ENCODE data around the gene TUBG2.
A peak's percentile ranks its signal among the peaks of the same experiment; 100 is the strongest.
"Not testable (repeated sequence)": the region's sequence is repeated elsewhere in the genome, so short reads cannot be mapped to it uniquely, and the experiment has no call there.

Gene TUBG2

DNA sequence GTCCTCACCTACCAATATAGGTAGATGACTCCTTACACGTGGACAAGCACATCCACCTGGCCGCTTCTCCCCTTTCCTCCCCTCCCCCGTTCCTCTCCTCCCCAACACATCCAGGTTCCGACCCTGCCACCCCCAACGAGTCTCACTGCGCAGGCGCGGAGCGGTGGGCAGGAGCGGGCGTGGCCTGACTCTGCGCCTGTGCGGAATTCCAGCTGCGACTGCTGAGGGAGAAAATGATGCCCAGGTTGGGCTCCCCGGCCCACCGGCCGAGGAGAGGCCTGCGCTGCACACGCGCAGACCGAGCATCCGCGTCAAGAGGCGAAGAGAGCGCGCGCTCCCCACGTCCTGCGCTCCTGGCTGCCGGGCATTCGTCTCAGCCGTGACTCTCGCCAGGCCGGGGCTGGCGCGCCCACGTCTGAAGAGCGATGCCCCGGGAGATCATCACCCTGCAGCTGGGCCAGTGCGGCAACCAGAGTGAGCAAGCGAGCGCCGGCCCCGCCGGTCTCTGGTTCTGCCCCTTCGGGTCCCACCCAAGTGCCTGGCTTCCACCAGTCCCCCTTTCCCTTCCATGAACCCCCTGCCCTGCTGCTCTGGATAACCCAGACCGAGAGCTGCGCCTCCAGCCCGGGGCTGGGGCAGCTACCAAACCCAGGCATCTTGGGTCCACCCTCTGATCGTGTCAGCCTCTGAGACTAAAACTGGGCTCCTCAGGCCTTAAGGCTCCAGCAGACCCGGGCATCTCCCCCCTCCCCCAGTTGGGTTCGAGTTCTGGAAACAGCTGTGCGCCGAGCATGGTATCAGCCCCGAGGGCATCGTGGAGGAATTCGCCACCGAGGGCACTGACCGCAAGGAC, at the start of gene TUBG2:
Gene TUBG2 (plus strand): TSS at position 206 of the 853 bp plus-strand sequence. CDS start 220 bp downstream, at position 426.
- DNase-seq = peak; percentile 88

DNA sequence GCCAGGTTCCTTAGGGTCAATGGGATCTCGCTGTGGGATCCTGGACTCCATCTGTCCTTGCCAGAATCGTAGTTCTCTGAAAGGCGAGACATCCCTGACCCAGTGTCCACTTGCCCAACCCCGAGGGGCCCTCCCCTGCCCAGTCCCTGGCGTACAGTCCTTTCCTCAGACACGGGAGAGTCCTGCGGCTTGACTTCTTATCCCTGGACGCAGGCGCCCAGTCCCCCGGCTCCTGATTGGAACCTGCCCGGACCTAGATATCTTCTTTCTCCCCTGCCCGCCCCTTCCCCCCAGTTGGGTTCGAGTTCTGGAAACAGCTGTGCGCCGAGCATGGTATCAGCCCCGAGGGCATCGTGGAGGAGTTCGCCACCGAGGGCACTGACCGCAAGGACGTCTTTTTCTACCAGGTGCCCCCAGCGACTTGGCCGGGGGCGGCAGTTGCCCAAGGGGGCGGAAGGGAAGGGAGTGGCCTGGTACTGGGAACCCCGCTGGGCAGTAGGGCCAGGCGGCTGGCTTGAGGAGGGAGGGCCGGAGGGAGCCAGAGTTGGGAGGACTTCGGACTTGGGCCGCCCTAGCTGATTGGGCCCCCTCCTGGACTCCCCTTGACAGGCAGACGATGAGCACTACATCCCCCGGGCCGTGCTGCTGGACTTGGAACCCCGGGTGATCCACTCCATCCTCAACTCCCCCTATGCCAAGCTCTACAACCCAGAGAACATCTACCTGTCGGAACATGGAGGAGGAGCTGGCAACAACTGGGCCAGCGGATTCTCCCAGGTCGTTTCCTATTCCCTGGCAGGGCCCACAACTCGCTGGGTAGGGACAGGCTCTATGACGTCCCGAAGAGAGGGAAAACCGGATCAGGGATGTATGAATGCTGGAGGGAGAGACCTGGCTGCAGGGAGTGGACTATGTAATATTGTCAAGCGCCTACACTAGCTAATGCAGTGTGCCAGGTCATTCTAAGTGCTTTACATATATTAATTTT, 49.0 kb upstream of the TUBG2 start:
- peak; percentile 51 for DNase-seq

DNA sequence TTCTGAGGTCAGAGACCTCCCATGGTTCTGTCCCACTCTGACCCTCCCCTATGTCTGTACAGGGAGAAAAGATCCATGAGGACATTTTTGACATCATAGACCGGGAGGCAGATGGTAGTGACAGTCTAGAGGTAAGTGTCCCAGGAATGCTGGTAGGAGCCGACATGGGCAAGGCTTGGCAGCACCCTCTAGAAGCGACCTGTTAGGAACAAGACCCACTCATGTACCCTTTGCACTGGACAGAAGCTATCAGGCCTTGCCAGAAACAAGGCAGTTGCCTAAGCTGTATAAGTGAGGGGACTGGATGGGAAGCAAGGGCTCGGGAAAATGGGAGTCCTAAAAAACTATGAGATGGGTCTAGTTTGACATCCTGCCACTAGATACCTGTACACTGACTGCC, 47.1 kb upstream of the TUBG2 start:
- DNase-seq = no peak

DNA sequence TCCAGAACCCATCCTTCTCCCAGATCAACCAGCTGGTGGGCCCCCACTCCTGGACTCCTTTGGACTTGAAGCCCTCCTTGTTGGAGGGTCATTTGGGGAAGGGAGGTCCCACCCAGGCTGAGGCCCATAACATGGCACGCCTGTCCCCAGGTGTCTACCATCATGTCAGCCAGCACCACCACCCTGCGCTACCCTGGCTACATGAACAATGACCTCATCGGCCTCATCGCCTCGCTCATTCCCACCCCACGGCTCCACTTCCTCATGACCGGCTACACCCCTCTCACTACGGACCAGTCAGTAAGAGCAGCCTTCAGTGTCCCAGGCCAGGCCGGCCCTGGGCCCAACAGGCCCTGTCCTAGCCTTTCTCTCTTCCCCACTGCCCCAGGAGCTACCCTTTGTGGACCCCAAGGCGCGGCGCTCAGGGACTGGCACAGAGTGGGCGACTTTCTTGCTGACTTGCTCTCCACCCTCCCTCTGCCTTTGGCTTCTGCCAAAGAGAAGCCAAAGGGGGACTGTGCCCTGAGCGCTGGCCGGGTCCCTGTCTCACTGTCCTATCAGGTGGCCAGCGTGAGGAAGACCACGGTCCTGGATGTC, 45.3 kb upstream of the TUBG2 start:
- DNase-seq = no peak

DNA sequence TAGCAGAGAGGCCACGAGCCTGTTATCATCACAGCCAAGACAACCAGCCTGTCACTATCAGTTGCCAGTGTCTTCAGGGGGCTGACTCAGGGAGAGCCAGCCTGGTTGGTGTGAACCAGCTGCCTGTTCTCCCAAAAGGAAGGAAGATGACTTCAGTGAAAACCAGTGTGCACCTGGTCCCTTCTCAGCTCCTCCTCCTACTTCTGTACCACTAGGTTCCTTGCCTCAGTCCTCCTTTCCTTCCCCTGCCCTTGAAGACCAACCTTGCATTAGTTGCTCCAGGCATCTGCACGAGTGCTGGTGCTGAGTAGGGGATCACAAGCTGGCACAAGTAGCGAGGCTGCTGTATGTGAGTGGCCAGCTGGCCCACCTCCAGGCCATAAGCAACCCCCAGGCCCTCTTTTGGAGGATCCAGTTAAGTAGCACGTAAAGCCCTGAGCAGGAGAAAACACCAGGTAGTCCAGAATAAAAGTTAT, 41.1 kb upstream of the TUBG2 start:
- no peak for DNase-seq

DNA sequence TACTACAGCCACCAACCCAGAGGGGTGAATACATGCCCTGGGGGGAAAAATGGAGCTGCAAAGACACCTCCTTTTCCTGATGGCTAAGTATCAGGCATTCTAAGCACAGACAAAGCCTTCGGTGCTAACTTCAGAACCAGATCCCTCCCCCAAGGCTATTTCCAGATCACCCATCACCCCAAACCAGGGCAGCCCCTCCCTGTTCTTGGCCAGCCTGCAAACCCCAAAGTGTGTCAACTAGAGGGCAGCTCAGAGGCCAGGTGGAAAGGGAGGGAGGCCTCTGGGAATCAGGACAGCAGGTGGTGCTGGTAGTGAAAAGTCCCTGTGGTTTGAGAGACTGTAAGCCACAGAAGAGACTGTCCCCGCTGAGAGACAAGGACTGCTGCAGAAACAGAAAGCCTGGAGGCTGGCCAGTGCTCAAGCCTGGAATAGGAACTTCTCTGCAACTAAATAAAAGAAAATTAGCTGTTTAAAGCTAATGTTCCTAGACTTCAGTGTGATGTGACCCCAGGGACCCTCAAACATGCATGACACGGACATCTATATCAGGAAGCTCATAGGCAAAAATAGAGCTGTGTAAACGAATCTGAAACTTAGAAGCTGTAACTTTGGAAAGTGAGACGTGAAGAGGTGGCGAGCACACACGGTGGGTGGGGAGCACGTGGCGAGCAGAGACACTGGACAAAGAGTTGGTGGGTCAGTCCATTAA, 40.5 kb upstream of the TUBG2 start:
- DNase-seq = no peak

DNA sequence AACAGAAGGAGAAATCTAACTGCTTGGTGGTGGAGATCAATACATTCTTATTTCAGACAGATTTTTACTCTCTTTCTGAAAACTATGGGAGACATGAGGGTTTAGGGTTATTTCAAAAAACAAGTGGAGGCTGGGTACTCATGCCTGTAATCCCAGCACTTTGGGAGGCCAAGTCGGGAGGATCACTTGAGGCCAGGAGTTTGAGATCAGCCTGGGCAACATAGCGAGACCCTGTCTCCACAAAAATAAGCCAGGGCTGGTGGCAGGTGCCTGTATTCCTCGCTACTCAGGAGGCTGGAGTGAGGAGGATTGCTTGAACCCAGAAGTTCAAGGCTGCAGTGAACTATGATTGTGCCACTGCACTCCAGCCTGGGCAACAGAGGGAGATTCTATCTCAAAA, 37.1 kb upstream of the TUBG2 start:
- DNase-seq = not testable (repeated sequence)

DNA sequence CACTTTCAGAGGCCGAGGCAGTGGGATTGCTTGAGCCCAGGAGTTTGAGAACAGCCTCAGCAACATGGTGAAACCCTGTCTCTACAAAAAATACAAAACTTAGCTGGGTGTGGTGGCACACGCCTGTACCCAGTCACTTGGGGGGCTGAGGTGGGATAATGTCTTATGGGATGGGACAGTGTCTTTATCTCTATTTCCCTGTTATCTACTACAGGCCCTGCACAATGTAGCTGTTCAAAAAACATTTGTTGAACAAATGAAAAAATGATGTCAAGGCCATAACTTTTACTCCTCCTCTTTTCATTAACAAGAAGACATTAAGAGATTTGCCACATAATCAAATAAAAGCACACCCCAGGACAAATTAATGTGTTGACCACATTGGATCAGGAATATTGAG, 35.8 kb upstream of the TUBG2 start:
- DNase-seq = no peak

DNA sequence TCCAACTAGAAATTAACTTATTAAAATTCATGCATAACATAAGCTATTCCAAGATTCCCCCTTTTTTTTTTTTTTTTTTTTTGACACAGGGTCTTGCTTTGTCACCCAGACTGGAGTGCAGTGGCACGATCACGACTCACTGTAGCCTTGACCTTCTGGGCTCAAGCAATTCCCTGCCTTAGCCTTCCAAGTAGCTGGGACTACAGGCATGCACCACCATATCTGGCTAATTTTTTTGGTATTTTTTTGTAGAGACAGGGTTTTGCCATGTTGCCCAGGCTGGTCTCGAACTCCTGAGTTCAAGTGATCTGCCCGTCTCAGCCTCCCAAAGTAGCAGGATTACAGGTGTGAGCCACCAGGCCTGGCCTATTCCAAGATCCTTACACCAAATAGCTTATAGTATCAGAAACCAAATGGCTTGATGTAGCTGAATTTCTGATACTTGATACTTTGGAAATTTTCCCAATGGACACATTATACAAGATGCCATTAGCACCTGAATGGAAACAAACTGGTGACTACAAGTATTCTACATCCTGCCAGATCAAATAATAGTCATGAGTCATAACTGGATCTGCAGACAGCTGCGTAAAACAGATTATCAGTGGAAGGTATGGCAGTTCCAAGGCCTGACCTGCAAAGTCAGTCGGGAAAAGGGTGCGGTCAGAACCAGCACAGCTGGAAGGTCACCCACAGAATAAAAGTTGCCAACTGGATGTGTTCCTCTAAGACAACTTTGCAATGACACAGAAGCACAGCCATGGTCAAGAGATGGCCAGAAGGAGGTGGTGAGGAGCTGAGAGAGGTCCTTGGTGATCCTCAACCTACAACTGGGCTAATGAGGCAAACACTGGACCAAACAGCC, 35.1 kb upstream of the TUBG2 start:
- DNase-seq = no peak

DNA sequence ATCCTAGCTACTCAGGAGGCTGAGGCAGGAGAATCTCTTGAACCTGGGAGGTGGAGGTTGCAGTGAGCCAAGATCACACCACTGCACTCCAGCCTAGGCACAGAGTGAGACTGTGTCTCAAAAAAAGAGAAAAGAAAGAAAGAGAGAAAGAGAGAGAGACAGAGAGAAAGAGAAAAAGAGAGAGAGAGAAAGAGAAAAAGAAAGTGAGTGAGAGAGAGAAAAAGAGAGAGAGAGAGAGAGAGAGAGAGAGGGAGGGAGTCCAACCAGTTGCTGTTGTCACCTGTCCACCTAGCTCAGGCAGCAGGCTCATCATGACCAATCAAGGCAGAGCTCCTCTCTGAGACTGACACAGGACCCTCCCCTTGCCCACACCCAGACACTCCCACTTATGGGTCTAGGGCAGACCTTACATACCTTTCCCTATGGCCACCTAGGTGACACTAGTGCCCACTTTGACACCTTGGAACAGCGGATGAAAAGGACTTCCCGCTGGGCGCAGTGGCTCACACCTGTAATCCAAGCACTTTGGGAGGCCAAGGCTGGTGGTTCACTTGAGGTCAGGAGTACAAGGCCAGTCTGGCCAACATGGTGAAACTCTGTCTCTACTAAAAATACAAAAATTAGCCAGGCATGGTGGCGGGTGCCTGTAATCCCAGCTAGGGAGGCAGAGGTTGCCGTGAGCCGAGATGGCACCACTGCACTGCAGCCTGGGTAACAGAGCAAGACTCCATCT, 31.9 kb upstream of the TUBG2 start:
- not testable (repeated sequence) for DNase-seq

DNA sequence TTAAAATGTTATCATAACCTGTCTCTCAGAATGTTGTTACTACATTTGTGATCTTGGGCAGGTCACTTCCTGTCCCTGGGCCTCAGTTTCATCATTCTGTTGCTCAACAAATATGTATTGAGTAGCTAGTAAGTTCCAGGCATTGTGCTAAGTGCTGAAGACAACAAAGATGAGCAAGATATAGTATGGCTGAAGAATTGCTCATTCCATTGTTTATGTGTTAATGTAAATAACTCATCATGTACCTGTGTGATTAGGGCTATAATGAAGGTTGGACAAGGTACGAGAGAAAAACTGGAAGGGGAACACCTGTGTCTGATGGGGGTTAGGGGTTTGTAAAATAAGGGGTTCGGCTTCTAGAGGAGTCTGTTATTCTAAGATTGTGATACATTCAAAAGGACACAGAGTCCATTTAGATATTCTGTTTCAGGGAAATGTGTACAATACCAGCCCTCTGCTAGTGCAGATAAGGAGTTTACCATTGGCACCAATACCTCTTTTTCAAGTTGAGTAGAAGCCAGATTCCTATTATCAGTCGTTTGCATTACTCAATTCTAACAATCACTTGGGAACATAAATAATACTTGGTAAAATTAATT, 29.6 kb upstream of the TUBG2 start:
- DNase-seq = no peak

DNA sequence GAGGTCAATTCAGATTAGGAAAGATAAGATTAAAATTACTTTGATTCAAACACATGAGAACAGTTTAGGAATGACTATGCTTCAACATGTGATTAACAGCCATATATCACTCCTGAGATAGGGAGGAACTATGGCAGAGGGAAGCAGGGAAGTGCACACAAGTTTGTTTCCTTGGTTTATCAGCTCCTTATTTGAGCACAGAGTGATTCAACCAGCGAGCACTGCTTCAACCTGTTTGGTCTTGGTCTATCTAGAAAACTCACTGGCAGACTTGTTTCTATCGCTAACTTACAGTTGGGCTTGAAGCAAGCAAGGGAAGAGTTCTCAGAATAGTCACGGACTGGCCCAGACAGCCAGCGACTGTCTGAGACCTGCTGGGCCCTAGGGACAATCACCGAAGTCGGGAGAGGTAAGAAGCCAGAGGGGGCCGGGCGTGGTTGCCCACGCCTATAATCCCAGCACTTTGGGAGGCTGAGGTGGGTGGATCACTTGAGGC, 26.1 kb upstream of the TUBG2 start:
- DNase-seq = no peak

DNA sequence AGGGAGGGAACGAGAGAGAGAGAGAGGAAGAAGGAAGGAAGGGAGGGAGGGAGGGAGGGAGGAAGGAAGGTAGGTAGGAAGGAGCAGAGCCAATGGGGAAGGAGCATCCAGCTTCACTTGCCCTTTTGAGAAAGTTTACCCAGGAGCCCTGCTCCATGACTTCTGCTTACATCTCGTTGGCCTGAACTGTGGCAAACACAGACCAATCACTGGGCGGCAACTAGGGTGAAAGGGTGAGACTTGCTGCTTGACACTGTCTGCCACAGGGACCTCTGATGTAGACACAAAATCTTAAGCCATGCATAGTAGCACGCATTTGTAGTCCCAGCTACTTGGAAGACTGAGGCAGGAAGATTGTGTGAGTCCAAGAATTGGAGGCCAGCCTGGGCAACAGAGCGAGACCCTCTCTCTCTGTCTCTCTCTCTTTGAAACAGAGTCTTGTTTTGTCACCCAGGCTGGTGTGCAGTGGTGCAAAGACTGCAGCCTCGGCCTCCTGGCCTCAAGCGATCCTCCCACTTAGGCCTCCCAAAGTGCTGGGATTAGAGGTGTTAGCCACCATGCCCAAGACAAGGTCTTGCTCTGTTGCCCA, 19.5 kb upstream of the TUBG2 start:
- no peak for DNase-seq

DNA sequence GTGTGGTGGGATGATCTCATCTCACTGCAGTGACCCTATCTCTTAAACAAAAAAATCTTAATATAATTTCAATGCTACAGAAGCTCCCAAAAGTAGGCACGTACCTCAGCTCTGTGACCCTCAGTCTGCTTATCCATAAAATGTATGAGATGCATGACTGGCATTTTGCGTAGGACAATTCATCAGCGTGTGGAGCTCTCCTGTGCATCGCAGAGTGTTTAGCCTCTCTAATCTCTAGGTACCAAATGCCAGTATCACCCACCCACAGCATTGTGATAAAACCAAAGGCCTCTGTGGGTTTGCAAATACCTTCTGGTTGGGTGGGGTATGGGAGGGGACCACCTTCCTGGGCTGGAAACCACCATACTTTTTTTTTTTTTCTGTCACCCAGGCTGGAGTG, 19.0 kb upstream of the TUBG2 start:
- DNase-seq = no peak

DNA sequence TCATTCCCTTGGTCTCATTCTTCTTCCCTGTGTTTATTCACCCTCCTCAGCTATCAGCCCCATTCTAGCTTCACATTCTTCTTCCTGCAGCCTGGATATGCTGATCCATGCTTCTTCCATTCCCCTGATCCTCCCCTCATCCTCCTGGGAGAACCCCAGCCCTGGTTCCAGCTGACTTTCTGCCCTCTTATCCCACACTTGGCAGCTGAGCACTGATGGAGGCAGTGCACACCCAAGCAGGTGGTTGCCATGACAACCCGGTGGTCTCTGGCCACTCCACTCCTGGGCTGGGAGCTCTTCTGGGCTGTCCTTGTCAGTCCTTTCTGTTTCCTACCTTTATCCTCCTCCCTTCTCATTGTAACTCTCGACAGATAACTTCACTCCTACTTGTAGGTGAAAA, 16.7 kb upstream of the TUBG2 start:
- no peak for DNase-seq

DNA sequence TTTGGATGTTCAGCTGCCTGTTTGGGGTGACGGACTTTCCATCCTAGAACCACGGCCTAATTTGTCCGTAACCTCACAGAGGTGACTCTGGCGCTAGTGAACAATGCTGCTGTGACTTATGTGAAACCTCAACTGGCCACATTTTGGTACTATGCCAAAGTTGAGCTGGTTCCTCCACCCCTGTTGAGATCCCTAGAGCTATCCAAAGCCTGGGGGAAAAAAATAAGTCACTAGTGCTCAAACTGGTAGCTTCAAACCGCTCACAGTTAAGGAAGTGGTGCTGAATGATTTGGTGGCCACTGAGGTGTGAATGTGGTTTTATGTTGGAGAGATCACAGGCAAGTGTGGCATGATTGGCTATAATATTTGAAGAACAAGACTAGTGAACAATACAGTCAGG, 11.3 kb upstream of the TUBG2 start:
- no peak for DNase-seq

DNA sequence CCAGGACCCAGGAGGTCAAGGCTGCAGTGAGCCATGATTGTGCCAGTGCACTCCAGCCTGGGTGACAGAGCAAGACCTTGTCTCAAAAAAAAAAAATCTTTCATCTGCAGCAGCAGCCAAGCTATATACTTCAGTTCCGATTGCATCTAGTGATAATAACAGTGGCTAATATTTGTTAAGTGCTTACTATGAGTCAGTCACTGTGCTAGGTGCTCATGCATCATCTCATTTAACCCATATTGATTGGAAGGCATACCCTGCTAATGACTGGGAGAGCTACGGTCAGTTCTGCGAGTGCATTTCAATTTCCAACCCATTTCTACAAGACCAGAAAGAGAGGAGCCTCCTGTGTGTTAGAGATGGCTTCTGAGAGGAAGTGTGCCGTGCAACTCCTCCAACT, 7.7 kb upstream of the TUBG2 start:
- no peak for DNase-seq

DNA sequence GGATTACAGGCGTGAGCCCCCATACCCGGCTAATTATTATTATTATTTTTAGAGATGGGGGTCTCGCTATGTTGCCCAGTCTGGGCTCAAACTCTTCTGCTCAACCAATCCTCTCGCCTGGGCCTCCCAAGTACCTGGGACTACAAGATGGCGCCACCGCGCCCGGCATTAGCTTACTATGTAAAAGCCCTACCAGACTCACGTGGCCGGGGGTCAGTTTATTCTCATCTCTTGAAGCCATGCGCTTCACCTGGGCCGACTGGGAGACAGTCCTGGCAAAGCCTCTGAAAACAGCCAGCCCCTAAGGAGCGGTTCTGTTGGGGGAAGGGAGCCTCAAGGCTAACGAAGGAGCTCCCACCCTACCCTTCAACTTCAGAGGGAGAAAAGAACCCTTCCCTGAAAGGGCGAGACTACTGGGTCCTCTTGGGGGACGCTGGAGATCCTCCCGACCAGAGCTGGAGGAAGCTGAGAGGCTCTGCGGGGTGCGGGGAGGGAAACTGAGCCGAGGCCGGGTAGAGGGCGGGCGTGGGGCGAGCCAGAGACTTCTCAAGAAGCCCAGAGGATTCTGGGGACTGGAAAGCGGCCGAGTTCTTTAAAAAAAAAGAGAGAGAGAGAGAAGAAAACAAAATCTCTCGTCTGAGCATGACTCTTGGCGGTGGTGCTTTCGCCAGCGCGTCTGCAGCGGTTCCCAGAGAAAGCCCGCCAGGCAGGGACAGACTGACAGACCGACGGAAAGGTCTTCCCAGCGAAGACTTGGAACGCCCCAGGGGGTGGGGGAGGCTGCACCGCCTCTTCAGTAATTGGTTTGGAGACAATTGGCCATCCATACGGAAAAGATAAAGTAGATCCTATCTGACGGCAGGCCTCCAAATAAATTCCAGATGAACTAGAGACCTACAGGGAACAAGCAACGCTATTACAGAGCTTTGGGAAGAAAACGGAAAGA, 5.6 kb upstream of the TUBG2 start:
- DNase-seq = no peak

DNA sequence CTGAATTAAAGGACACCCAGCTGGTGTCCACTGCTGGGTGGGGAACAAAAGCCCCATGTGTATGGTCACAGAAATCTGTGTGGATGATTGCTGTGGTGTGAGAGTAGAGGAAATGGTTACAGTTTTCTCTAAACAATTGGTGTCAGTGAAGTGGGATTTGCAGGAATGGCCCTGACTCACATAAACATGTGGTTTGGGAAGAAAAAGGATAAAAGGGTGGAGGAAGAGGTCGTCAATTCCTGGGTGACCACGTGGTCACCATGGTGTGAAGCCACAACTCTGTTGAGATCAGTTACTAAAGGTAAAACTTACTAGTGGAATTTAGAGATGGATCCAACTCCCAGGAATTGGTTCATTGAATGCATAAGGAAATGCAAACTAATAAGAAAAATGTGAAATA, 3.6 kb upstream of the TUBG2 start:
- no peak for DNase-seq

Data from stimulated activated CD8-positive, alpha-beta memory T cell treated with anti-CD3 and anti-CD28 coated beads, Interleukin-4, amount 100 ng/mL, for 48 hours (primary cell).